A673 (cell line): ENCODE data around the gene LONP1. TPM values are rescaled to one million over a fixed set of nuclear protein-coding genes. Genes with fewer than 3 reads are reported as not detected.

Source experiments
- BruUV-seq: library from RNA; stranded (reverse); fragments of 400-500 nt; replicated peaks from 2 replicates; lab custom pipeline; 2021; lab: Mats Ljungman, UMichigan
- CTCF ChIA-PET: fragments of 300-600 bp; sonication (Branson Sonifier 250); formaldehyde crosslinking; loops from one replicate; lab custom pipeline; 2022; ENCODE audit warnings: antibody characterized with exemption; lab: Charles Lee
- POLR2A ChIA-PET: fragments of 300-600 bp; sonication (Branson Sonifier 250); formaldehyde crosslinking; loops from one replicate; lab custom pipeline; 2022; ENCODE audit warnings: antibody characterized with exemption; ENCODE audit not compliant: low non-redundant PET; lab: Charles Lee
- DNase-seq: peaks from one replicate; pipeline ENCODE4 v3.0.0-alpha.2; 2015; ENCODE audit warnings: low spot score
- H3K27ac ChIP-seq: fragments of 200-600 bp; sonication (generic); 2 replicates; pipeline ENCODE4 v1.5.1; 2016; ENCODE audit warnings: mixed run types, low read depth, mild to moderate bottlenecking, mixed read lengths, antibody characterized with exemption, low read length; ENCODE audit not compliant: poor library complexity, severe bottlenecking
- H3K27me3 ChIP-seq: fragments of 200-600 bp; sonication (generic); replicated peaks from 2 replicates; pipeline ENCODE4 v1.6.1; 2017; ENCODE audit warnings: mixed run types, low read depth, mild to moderate bottlenecking, mixed read lengths, antibody characterized with exemption, low read length; ENCODE audit not compliant: insufficient read depth, poor library complexity
- H3K36me3 ChIP-seq: fragments of 200-600 bp; sonication (generic); 2 replicates; pipeline ENCODE4 v1.6.1; 2016; ENCODE audit warnings: mixed run types, mild to moderate bottlenecking, mixed read lengths, antibody characterized with exemption, low read length; ENCODE audit not compliant: insufficient read depth, poor library complexity, severe bottlenecking
- H3K4me1 ChIP-seq: fragments of 200-600 bp; sonication (generic); 2 replicates; pipeline ENCODE4 v1.6.1; 2017; ENCODE audit warnings: mixed run types, mild to moderate bottlenecking, mixed read lengths, antibody characterized with exemption, low read length; ENCODE audit not compliant: insufficient read depth, poor library complexity, severe bottlenecking
- H3K4me3 ChIP-seq: fragments of 200-600 bp; sonication (generic); 2 replicates; pipeline ENCODE4 v1.5.1; 2016; ENCODE audit warnings: low read depth, mixed run types, mild to moderate bottlenecking, mixed read lengths, low read length; ENCODE audit not compliant: poor library complexity, severe bottlenecking
- H3K9me3 ChIP-seq: fragments of 200-600 bp; sonication (generic); 2 replicates; pipeline ENCODE4 v1.6.1; 2016; ENCODE audit warnings: mixed run types, low read depth, mild to moderate bottlenecking, mixed read lengths, antibody characterized with exemption, low read length; ENCODE audit not compliant: poor library complexity, severe bottlenecking
- CTCF ChIP-seq: fragments of 300-800, 200-600 bp; sonication (generic); conservative IDR thresholded peaks from 2 replicates; pipeline ENCODE4 v1.5.1; 2017; ENCODE audit warnings: low read depth, mild to moderate bottlenecking, antibody characterized with exemption, low read length, moderate library complexity, mixed read lengths
- EZH2 ChIP-seq: fragments of 200-600 bp; sonication (generic); IDR thresholded peaks from 2 replicates; pipeline ENCODE4 v1.6.1; 2017; ENCODE audit warnings: borderline replicate concordance, low read depth, mild to moderate bottlenecking, mixed read lengths, antibody characterized with exemption, low read length; ENCODE audit not compliant: poor library complexity, severe bottlenecking
- intact Hi-C: fragments of 100-400 bp; cut with micrococcal nuclease; formaldehyde crosslinking; loops from one replicate; pipeline ENCODE4 v1.10.0; 2022; ENCODE audit not compliant: unreplicated experiment
- total RNA-seq: library from RNA; stranded (reverse); gene quantifications from 2 replicates; pipeline ENCODE4 v1.2.3, GENCODE V29; 2021

LONP1 gene
- total RNA-seq, 1 experiment from 2014 or later = 152 TPM

GRCh38 chr19:5762608-5763217 is 42.8 kb upstream of the LONP1 start:
- intact Hi-C loops = no loop called here
- ChIA-PET CTCF (no interaction called here), POLR2A (no interaction called here)

GRCh38 chr19:5753743-5754142 is 33.8 kb upstream of the LONP1 start:
- no peak for DNase-seq
- intact Hi-C loops = no loop called here
- Histone ChIP-seq H3K36me3 (no peaks in the 10 kb centered on the region), H3K27me3 (no peaks in the 10 kb centered on the region), H3K4me3 (no peak overlapping the region), H3K4me1 (no peaks in the 10 kb centered on the region), H3K27ac (no peak overlapping the region), H3K9me3 (no peaks in the 10 kb centered on the region)
- ChIA-PET POLR2A (interaction anchor here (0.6 kb wide), 1 partner anchor 26 kb away, joined by 3 read pairs; no protein-coding TSS in a partner anchor), CTCF (no interaction called here)
- no TSS peak for BruUV-seq
- TF ChIP-seq EZH2 (no peak), CTCF (no peak)

More at GRCh38 chr19:5762608-5763217, 42.8 kb upstream of the LONP1 start:
- no peaks in the 10 kb centered on the region for H3K27me3 ChIP-seq
- no TSS peak for BruUV-seq
- TF ChIP-seq EZH2 (no peak), CTCF (no peak)
- no peak overlapping the region for H3K27ac ChIP-seq
- H3K4me1 ChIP-seq = no peaks in the 10 kb centered on the region
- H3K36me3 ChIP-seq = no peaks in the 10 kb centered on the region
- H3K4me3 ChIP-seq = no peak overlapping the region
- H3K9me3 ChIP-seq = no peaks in the 10 kb centered on the region
- DNase-seq = no peak

GRCh38 chr19:5751709-5752108 is 31.8 kb upstream of the LONP1 start:
- intact Hi-C loops = no loop called here
- Histone ChIP-seq H3K9me3 (no peaks in the 10 kb centered on the region), H3K36me3 (no peaks in the 10 kb centered on the region), H3K4me3 (no peak overlapping the region), H3K27me3 (no peaks in the 10 kb centered on the region), H3K4me1 (no peaks in the 10 kb centered on the region), H3K27ac (no peak overlapping the region)
- no peak for DNase-seq
- BruUV-seq = no TSS peak
- ChIA-PET POLR2A (no interaction called here), CTCF (no interaction called here)
- no peak for TF ChIP-seq CTCF
- no peak for TF ChIP-seq EZH2
